ENCODE measurements around the gene GDPD4. TPM values are rescaled to one million over a fixed set of nuclear protein-coding genes. Genes with fewer than 3 reads are reported as not detected.
A peak's percentile ranks its signal among the peaks of the same experiment; 100 is the strongest.

Gene GDPD4
- total and polyA plus RNA-seq, 12 donors = not detected

GRCh38 chr11:77244277-77245027, 57.0 kb downstream of the GDPD4 start:
- 90 to 96% methylated on average over 7 of the region's 7 CpGs for WGBS, 2 donors
- H3K4me3 ChIP-seq = no peak overlapping the region
- H3K36me3 ChIP-seq = no peaks in the 10 kb centered on the region
- peak overlapping the region in 1 of 10 donors; percentile 65 for H3K27ac ChIP-seq
- H3K27me3 ChIP-seq = no peaks in the 10 kb centered on the region
- ATAC-seq (no peak), DNase-seq (no peak)
- peaks cover 0 to 17% (median 0%) of the 10 kb centered on the region in 11 donors for H3K9me3 ChIP-seq
- TF ChIP-seq CTCF (IDR thresholded peaks at IDR 0.05) = no peak
- H3K4me1 ChIP-seq = peaks cover 0 to 6% (median 0%) of the 10 kb centered on the region in 9 donors
- intact Hi-C loops (cut with DNase I) = no loop called here

- intact Hi-C loops (cut with DNase I) = no loop called here
- no peaks in the 10 kb centered on the region for H3K36me3 ChIP-seq
- ATAC-seq = no peak
- no peaks in the 10 kb centered on the region for H3K4me1 ChIP-seq
- peaks cover 0 to 17% (median 0%) of the 10 kb centered on the region in 11 donors for H3K9me3 ChIP-seq
- DNase-seq = no peak
- H3K4me3 ChIP-seq = no peak overlapping the region
- TF ChIP-seq CTCF (IDR thresholded peaks at IDR 0.05) = no peak
- no peak overlapping the region for H3K27ac ChIP-seq
- peaks cover 0 to 11% (median 0%) of the 10 kb centered on the region in 7 donors for H3K27me3 ChIP-seq
Measured at GRCh38 chr11:77236901-77237300, 64.6 kb downstream of the GDPD4 start.

GRCh38 chr11:77233011-77233410, 68.5 kb downstream of the GDPD4 start:
- no peaks in the 10 kb centered on the region for H3K36me3 ChIP-seq
- DNase-seq = no peak
- peaks cover 0 to 11% (median 0%) of the 10 kb centered on the region in 7 donors for H3K27me3 ChIP-seq
- no peak for ATAC-seq
- no peak for TF ChIP-seq CTCF (IDR thresholded peaks at IDR 0.05)
- 83 to 84% methylated on average over 3 of the region's 3 CpGs for WGBS, 2 donors
- no peaks in the 10 kb centered on the region for H3K9me3 ChIP-seq
- no peak overlapping the region for H3K27ac ChIP-seq
- no peaks in the 10 kb centered on the region for H3K4me1 ChIP-seq
- intact Hi-C loops (cut with DNase I) = no loop called here
- no peak overlapping the region for H3K4me3 ChIP-seq

GRCh38 chr11:77232242-77232641, 69.2 kb downstream of the GDPD4 start:
- H3K9me3 ChIP-seq = no peaks in the 10 kb centered on the region
- no peaks in the 10 kb centered on the region for H3K4me1 ChIP-seq
- H3K36me3 ChIP-seq = no peaks in the 10 kb centered on the region
- ATAC-seq (no peak), DNase-seq (no peak)
- intact Hi-C loops (cut with DNase I) = no loop called here
- peaks cover 0 to 11% (median 0%) of the 10 kb centered on the region in 7 donors for H3K27me3 ChIP-seq
- 92 to 93% methylated on average over 4 of the region's 4 CpGs for WGBS, 2 donors
- no peak for TF ChIP-seq CTCF (IDR thresholded peaks at IDR 0.05)
- H3K27ac ChIP-seq = no peak overlapping the region
- no peak overlapping the region for H3K4me3 ChIP-seq
